H1 (cell line): ENCODE results near the gene KRT12. TPM values are rescaled to one million over a fixed set of nuclear protein-coding genes. Genes with fewer than 3 reads are reported as not detected.

Source experiments
- ASH2L ChIP-seq: fragments of 200-600, 300-600 bp; sonication (generic); IDR thresholded peaks from one replicate; pipeline ENCODE4 v1.7.1; 2017; ENCODE audit warnings: low read length
- CTCF ChIP-seq, 3 experiments: IDR thresholded peaks; 1 replicate in 2 of 3; 2 replicates in 1 of 3; pipeline versions ENCODE4 v1.5.1 to v1.6.1; 2011; ENCODE audit warnings: low read length in 3 of 3, mild to moderate bottlenecking in 3 of 3, inconsistent platforms in 2 of 3, low read depth in 1 of 3, moderate library complexity in 1 of 3; ENCODE audit not compliant: insufficient read depth in 1 of 3; ENCODE audit errors: control extremely low read depth in 1 of 3
- polyA plus RNA-seq, 7 experiments: library from polyadenylated mRNA; depleted of rRNA in 3 of 7; stranded (reverse) in 5 of 7; unstranded in 2 of 7; fragments of >200 nt in 5 of 7; fragments of 200-250 nt in 2 of 7; gene quantifications; 1 replicate in 5 of 7; 2 replicates in 1 of 7; 4 replicates in 1 of 7; pipeline versions ENCODE4 v1.2.1 to v1.2.3, GENCODE V29; 2011 to 2013; ENCODE audit warnings: missing spikeins in 2 of 7, mixed read lengths in 2 of 7
- total RNA-seq: library from RNA; stranded (reverse); fragmentation: NEBNext Ultra II Directional; extraction: Animal tissue kit (Norgen Biotek cat#: 25700); gene quantifications from 2 replicates; pipeline ENCODE4 v1.2.1, GENCODE V29; 2021

KRT12 gene
- total and polyA plus RNA-seq, 2 of the 8 experiments (the other 6 are each of a cell fraction or from before 2014, with no cell fraction given), result not detected

GRCh38 chr17:40849723-40850122 is 17.3 kb downstream of the KRT12 start (continued):
- TF ChIP-seq ASH2L (no peak), CTCF (IDR thresholded peaks at IDR 0.05; ENCODE audit: control extremely low read depth in 1 of 3, insufficient read depth in 1 of 3, low read depth in 1 of 3, low read length in 3 of 3) (no peak)
